GM06990 (cell line): ENCODE results near the gene MAML1.

Experiments
- DNase-seq: peaks from one replicate; pipeline ENCODE4 v3.0.0-alpha.2; 2011; ENCODE audit not compliant: insufficient read length; ENCODE audit errors: extremely low read depth
- H3K27me3 ChIP-seq: replicated peaks from 2 replicates; pipeline ENCODE4 v1.6.0; 2011; ENCODE audit warnings: low read length; ENCODE audit not compliant: control insufficient read depth, insufficient read depth
- H3K36me3 ChIP-seq: 2 replicates; pipeline ENCODE4 v1.5.1; 2011; ENCODE audit warnings: low read length; ENCODE audit not compliant: control insufficient read depth, insufficient read depth
- H3K4me3 ChIP-seq: replicated peaks from 2 replicates; pipeline ENCODE4 v1.5.1; 2011; ENCODE audit warnings: low read depth, mild to moderate bottlenecking, control low read depth, low read length
- TF ChIP-seq, protein P1 (sequence below): IDR thresholded peaks from 2 replicates; pipeline ENCODE4 v1.5.1; 2011; ENCODE audit warnings: low read length, control low read depth, mild to moderate bottlenecking, inconsistent platforms; ENCODE audit not compliant: insufficient read depth, poor library complexity, severe bottlenecking

Gene MAML1

DNA sequence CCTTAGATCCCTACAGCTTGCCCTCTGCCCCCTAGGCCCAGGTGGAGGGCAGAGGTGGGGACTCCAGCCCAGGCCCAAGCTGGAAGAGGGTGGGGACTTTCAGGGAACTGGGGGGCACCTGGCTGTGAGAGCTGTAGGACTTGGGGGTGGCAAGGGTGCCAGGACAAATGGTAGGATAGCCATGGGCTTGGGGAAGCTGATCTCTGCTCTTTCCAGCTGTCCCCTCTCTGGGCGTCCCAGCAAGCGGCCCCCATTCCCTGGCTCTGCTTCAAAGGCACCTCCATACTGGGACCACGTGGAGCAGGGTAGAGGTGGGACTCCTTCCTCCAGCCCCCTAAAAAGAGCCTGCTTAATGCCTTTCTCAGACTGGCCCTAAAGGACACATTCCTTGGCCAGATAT is 61.5 kb downstream of the MAML1 start:
- TF ChIP-seq, protein P1, sequence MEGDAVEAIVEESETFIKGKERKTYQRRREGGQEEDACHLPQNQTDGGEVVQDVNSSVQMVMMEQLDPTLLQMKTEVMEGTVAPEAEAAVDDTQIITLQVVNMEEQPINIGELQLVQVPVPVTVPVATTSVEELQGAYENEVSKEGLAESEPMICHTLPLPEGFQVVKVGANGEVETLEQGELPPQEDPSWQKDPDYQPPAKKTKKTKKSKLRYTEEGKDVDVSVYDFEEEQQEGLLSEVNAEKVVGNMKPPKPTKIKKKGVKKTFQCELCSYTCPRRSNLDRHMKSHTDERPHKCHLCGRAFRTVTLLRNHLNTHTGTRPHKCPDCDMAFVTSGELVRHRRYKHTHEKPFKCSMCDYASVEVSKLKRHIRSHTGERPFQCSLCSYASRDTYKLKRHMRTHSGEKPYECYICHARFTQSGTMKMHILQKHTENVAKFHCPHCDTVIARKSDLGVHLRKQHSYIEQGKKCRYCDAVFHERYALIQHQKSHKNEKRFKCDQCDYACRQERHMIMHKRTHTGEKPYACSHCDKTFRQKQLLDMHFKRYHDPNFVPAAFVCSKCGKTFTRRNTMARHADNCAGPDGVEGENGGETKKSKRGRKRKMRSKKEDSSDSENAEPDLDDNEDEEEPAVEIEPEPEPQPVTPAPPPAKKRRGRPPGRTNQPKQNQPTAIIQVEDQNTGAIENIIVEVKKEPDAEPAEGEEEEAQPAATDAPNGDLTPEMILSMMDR, result no peak
- H3K27me3 ChIP-seq, result no peaks in the 10 kb centered on the region
- no peak overlapping the region for H3K4me3 ChIP-seq
- peaks cover 10% of the 10 kb centered on the region for H3K36me3 ChIP-seq
- DNase-seq, result no peak

DNA sequence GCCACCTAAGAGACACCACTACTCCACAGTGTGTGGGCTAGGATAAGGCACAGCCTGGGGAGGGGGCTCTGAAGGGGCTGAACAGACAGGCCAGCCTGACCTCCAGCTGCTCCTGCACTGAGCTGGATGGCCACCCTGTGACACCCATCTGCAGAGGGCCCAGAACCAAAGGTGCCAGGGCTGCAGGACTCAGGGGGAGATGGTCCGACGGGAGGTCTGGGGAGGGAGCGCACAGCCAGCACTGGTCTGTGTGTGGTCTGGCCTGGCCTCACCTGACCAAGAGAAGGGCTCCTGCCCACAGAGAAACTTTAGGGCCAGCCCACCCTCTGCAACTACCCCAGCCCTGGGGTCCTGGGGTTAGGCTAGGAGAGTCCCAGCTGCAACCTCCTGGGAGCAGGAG is 62.0 kb downstream of the MAML1 start:
- DNase-seq, result no peak
- Histone ChIP-seq H3K36me3 (peaks cover 10% of the 10 kb centered on the region), H3K27me3 (no peaks in the 10 kb centered on the region), H3K4me3 (no peak overlapping the region)
- TF ChIP-seq, protein P1, result no peak

DNA sequence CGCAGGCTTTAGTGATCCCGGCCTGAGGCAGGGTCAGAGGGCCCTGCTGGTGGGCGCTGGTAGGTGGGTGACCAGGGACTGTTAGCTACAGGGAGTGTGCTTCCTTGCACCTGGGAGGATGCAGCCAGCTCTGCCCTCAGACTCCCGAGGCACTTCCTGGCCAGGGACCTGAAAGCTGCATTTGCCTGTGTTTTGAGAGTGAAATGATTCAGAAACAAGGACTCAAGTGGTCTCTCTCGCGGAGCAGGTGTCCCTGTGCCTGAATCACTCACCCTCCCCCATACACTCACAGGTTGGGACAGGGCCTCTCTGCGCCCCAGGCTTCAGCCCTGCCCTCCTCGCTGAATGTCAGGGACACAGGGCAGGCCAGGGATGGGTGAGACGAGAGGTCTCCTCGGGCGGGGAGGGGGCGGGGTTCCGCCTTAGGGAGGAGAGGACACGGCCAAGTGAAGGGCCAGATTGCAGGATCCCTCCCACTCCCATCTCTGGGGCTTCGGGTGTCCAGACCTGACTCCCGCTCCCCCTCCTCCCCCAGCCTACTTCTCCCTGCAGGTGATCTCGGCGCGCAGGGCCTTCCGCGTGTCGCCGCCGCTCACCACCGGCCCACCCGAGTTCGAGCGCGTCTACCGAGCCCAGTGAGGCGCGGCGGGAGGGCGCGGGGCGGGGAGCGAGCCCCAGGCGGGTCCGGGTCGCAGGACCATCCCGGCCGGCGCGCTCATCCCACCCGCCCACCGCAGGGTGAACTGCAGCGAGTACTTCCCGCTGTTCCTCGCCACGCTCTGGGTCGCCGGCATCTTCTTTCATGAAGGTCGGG is 62.6 kb downstream of the MAML1 start:
- DNase-seq, result no peak
- H3K27me3 ChIP-seq, result no peaks in the 10 kb centered on the region
- H3K4me3 ChIP-seq, result peak overlapping the region; percentile 72
- H3K36me3 ChIP-seq, result peaks cover 14% of the 10 kb centered on the region
- TF ChIP-seq, protein P1, result no peak

DNA sequence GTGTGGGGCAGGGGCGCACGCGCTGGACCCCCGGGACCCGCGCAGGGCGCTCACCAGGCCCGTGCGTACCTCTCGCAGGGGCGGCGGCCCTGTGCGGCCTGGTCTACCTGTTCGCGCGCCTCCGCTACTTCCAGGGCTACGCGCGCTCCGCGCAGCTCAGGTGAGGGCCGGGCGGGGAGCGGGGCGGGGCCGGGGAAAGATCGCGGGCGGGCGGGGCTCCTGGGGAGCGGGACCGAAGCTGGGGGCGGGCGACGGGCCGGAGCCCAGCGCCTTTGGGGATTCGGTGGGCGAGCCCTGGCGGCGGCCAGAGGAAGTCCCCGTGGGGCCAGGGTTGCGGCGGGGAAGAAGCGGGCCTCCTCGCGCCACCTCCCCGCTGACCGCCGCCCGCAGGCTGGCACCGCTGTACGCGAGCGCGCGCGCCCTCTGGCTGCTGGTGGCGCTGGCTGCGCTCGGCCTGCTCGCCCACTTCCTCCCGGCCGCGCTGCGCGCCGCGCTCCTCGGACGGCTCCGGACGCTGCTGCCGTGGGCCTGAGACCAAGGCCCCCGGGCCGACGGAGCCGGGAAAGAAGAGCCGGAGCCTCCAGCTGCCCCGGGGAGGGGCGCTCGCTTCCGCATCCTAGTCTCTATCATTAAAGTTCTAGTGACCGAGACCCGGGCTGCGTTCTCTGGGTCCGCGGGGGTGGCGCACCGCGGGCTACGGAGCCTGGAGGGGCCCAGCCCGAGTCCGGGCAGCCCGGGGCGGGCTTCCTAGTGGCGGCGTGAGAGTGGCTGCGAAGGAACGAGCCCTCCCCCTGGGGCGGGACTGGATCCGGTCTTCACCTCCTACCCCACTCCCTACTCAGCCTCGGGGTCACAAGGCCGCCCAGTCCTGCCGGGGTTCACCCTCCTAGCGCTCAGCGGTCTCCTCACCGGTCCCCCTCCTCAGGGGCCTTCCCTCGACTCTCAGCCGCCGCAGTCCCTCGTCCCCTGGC is 63.5 kb downstream of the MAML1 start:
- peak overlapping the region; percentile 72 for H3K4me3 ChIP-seq
- TF ChIP-seq, protein P1, result peak; percentile 22
- DNase-seq, result peak; percentile 88
- H3K27me3 ChIP-seq, result no peaks in the 10 kb centered on the region
- peaks cover 15% of the 10 kb centered on the region for H3K36me3 ChIP-seq

DNA sequence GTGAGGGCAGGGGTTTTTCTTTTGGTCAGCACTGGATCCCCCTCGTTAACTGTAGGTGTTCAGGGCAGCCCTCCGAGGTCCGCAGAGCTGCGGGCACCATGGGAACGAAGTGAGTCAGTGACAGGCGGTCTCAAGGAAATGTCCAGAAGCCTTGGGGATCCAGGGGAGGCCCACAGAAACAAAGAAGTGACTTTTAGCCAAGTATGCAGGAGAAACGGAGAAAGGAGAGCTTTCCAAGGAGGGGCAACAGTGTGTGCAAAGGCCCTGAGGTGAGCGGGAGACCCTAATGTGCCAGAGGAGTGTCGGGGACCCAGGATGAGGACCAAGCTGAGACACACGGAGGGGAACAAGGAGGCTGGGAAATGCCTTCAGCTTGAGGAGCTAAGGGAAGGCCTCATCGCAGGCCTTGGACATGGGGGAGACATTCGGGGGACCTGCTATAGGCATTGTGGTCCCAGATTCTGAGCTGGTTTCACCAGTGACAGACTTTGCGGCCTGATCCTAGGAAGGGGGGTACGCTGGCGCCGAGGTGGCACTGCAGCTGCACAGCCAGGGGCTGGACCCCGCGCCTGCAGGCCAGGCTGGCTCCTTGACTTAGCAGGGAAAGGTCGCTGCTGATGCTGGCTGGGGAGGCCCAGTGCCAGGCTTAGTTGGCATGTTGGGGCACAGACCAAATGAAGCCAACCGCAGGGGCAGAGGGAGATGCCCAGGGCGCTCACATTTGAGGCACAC is 64.4 kb downstream of the MAML1 start:
- Histone ChIP-seq H3K27me3 (no peaks in the 10 kb centered on the region), H3K36me3 (peaks cover 15% of the 10 kb centered on the region), H3K4me3 (peak overlapping the region; percentile 72)
- TF ChIP-seq, protein P1, result no peak
- DNase-seq, result no peak
